ENCODE results near the gene VSTM4. TPM values are rescaled to one million over a fixed set of nuclear protein-coding genes. Genes with fewer than 3 reads are reported as not detected.
A peak's percentile ranks its signal among the peaks of the same experiment; 100 is the strongest.

VSTM4 gene
- total RNA-seq, 1 experiment from 2014 or later: 2.6 TPM

DNA sequence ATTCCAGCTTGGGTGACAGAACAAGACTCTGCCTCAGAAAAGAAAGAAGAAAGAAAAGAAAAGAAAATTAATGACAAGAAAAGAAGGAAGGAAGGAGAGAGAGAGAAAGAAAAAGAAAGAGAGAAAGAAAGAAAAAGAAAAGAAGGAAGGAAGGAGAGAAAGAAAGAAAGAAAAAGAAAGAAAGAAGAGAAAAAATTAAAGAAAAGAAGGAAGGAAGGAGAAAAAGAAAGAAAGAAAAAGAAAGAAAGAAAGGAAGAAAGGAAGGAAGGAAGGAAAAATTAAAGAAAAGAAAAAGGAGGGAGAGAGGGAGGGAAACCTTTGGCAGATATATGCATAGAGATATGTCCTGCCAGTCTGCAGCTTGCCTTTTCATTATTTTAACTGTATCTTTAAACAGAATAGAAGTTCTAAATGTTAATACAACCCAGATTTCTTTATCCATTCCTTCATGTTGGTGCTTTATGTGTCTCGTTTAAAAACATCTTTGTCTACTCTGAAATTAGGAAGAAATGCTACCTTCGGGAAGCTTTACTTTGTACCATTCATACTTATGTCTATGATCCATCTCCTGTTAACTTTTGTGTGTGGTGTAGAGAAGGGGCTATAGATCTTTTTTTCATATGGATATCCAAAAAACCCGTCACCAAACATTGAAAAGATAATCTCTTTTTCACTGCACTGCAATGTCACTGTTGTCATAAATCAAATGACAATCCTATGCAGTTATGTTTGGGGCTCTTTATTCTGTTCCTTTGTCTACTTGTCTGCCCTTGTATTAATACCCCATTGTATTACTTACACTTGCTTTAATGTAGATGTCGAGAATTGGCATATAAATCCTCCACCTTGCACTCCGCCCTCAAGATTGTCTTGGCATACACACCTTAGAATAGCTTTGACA, 70.8 kb downstream of the VSTM4 start:
- no peak for DNase-seq (ENCODE audit: low spot score)

DNA sequence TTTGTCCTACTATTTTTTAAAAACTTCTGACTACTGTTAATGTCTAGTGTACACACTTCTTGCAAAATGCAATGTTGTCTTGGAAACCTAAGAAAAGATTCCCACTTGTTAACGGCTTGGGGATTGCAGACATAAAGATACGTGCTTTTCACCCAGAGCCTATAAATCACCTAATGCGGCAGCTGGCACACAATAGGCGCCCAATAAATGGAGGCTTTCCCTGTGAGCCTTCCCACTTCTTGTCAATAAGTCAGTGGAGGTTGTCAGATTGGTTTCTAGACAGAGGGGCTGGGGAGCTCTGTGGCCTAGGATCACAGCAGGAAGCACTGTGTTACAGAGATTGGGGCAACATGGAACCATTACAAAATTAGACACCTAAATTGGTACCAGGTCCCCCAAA, 74.7 kb downstream of the VSTM4 start:
- no peak for DNase-seq (ENCODE audit: low spot score)

DNA sequence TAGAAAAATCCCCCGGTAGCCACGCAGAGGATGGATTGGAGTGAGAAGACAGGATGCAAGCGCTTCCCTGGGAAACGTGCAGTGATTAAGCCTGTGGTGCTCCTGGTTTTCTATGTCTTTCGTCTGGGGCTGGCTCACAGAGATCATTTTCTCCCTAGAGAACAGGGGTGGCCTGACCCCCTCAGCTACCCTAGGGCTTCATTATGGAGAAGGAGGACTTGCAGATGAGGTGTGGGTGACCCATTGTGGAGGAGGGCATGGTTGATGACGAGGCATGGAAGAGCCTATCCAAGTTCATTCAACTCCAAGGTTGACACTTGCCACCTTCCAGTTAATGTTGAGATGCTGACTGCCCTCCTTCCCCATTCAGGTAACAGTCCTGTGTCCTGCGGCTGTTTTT, 75.9 kb downstream of the VSTM4 start:
- no peak for DNase-seq (ENCODE audit: low spot score)

DNA sequence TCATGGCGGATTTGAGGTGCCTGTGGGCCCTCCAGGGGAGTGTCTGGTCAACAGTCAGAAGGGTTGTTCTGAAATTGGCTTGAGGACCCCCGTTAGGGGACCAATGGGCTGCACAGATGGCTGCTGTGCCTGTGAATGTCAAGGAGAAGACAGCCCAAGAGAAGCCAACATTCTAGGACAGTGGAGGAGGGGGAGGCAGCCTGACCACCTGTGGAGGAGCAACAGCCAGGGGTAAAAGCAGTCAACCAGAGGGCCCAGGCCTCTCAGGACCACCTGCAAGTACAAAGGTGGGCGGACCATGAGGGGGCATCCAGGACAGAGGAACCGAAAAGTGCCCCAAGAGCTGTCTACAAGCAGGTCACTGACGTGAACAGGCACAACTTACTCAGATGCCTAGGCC, 76.6 kb downstream of the VSTM4 start:
- DNase-seq (ENCODE audit: low spot score): no peak

DNA sequence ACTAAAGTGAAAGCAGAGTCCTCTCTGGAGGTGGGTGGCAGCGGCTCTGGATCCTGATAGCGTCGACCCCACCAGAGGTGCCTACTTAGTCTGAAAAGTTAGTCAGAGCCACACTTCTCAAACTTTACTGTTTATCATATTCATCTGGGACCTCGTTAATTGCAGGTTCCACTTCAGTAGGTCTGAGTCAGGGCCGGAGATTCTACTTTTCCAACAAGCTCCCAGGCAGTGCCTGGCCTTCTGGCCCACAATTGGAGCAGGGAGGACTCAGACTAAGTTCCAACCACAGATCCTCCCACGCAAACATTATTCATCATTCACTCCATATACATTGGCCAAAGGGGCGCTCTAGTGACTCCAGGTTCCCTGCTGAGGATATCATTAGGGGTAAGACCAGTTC, 78.1 kb downstream of the VSTM4 start:
- DNase-seq (ENCODE audit: low spot score): peak; percentile 64

DNA sequence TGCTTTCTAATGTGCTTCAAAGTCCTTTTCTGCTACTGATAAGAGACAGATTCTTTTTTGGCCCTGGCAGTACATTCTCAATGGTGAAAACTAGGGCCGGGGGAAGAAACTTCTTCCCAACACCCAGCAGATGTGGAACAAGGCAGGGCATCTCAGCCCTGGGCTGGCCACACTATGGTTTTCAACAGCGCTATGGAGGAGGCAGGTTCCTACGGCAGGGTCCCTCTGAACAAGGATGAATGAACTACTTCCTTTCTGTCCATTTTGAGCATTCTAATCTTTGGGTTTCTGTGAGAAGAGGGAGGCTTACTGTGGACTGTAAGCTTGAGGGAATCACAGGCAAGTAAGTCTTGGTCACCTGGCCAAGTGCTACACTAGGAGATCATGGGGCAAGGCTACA, 78.7 kb downstream of the VSTM4 start:
- no peak for DNase-seq (ENCODE audit: low spot score)

DNA sequence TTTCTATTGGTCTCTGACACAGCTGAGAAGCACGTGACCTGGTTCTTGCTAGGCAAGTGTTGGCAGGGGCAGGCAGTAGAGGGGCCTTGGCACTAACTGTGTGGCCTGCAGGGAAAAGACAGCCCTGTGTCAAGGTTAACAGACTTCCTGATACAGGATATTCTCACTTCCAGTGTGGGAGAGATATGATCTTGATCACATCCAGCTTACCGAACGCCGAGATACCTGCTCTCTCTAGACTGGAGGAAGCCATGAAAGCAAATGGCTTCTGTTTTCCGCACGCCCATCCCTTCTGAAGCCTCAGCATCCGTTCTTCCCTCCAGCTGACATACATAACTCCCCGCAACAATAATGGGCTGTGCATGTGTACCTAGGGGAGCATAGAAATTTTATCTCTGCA, 79.4 kb downstream of the VSTM4 start:
- no peak for DNase-seq (ENCODE audit: low spot score)

DNA sequence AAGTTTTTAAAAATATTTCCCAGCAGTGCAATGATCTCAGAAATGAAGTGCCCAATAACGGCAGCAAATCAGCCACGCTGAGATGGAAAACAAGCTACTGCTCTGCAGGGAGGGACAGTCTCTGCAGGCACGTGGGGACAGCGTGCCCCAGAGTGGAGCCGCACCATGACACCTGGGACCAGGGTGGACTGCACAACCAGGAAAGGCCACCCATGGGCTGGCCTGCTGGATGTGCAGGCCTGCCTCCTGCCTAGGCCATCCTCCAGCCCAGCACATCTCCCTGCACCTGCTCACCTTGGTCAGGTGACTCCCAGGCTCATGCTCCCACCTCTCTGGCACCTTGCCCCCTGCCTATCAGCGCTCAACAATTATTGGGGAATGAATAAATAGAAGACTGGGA, 80.4 kb downstream of the VSTM4 start:
- no peak for DNase-seq (ENCODE audit: low spot score)

DNA sequence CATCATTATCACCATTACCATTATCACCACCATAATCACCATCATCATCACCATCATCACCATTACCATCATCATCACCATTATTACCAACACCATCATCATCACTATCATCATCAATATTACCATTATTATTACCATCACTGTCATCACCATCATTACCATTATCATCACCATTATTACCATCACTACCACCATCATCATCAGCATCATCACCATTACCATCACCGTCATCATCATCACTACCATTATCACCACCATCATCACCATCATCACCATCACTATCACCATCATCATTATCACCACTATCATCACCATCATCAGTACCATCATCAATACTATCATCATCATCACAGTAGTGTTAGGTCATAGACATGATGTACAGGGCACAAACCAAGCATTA, 81.4 kb downstream of the VSTM4 start:
- DNase-seq (ENCODE audit: low spot score): no peak

DNA sequence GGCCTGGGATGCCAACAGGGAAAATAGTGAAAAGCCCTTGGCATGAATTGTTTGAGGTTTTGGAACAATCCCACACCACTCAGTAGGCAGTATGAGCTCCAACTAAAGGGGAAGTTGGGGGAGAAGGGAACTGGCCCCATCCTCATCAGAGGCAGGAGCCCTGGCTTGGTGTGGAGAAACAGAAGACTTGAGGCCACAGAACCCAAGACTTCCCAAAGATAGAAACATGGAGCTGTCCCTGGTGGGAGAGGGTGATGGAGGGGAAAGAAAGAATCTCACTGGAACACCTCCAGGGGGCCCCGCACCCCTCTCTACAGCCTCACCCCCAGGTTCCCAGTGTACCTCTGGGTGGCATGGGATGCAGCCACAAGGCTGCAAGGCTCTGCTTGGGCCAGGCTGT, 85.7 kb downstream of the VSTM4 start:
- DNase-seq (ENCODE audit: low spot score): no peak

DNA sequence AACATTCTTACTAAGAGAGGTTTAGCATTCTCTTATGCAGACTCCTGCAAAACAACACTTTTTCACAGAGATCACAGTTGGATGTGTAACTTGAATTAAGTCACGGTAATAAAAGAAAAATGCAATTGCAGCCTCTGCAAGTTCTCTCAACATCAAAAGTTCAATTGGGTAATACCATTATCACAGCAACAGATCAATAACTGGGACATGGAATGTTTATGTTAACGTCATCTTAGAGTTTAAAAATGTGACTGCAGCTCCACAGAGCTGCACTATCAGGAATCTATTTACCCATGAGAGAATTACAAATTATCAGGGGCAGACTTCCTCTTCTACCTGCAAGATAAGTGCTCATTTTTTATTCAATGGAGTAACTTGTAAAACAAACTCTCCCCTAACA, 86.7 kb downstream of the VSTM4 start:
- DNase-seq (ENCODE audit: low spot score): no peak

DNA sequence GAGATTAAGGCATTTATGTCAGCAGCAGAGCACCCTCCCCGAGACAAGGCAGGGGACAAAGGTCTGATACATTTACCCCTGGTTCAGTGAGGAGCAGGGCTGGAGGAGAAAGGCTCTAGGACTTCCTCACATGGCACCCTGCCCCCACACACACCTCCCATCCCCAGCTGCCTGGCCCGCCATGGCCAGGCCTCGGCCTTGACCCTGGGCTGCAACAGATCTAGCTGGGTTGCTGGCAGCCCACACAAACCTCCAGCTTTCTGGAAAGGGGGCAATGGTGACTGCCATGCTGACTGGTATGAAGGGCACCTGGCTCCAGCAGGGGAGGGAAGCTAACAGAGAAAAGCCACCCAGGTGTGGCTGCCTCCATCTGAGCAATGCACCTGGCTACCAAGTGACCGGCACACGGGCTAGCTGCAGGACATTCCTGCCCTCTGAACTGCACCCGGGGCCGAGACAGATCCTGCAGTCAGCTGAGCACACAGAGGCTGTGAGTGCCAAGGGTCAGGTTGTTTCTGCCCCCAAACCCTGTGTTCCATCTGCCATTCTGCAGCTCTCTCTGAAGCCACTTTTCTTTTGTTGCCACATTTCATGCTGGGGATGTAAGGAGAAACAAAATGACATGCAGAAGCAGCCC, 89.9 kb downstream of the VSTM4 start:
- no peak for DNase-seq (ENCODE audit: low spot score)

DNA sequence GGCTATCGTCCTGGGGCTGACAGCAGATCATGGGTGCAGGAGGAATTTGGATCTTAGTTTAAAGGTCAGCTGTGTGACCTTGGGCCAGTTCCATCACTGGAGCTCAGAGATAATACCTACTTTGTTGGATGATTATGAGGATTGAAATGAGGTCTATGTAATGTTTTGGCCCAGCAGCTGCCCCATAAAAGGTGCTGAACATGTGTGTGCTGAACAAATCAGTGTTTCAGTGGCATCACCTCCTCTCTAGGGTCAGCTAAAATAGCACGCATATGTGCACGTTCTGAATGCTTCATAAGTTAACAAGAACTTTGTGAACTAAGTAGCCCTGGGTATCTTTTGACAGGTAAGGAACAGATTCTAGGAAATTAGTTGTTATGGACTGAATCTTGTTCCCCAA, 90.8 kb downstream of the VSTM4 start:
- no peak for DNase-seq (ENCODE audit: low spot score)

DNA sequence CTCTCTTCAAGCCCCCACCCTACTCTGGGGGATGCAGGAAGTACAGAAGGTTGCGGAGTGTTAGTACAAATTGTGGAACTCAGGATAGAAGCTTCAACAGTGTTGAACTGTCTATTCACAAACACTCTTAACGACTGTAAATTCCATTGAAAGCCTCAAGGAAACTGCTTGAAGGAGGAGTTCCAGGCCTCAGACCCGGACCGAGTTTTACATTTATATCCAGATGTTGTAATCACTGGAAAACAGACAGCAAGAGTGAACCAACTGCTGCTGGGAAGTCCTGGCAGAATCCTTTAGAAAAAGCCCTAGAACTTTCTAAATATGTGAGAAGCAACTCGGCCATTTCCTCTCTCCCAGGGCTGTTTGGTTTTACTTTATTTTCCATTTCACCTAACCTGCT, 91.6 kb downstream of the VSTM4 start:
- DNase-seq (ENCODE audit: low spot score): no peak

DNA sequence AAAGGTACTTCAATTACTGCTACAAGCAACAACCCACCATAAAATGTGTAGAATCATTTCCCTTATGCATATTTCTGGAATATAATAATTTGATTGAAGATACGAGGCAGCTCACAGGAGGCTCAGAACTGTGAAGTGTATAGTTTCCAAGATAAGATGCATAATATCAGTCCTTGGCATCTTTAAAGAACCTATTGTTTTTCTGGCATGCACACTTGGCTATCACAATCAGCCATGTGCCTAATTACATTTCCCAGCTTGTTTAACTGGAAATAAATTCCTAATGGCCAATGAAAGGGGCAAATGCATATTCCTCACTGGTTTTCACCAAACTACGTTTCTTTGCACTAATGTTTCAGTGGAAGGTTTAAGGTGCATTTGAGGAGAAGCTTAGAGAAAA, 92.3 kb downstream of the VSTM4 start:
- no peak for DNase-seq (ENCODE audit: low spot score)

DNA sequence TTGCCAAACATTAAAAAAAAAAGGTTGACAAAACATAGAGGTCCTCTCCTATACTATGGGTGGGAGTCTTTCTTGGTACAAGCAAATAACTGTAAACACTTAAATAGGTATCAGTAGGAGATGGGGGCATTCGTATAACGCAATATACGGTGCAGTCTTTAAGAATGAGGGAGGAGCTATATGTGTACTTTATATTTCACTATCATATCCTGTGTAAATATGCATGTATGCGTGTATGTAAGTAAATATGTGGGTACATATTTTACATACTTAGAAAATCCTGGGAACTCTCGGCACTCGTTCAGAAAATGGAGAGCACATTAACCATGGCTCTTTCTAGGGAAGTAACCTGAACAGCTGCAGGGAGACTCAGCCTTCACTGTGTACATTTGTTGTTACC, 93.6 kb downstream of the VSTM4 start:
- no peak for DNase-seq (ENCODE audit: low spot score)

DNA sequence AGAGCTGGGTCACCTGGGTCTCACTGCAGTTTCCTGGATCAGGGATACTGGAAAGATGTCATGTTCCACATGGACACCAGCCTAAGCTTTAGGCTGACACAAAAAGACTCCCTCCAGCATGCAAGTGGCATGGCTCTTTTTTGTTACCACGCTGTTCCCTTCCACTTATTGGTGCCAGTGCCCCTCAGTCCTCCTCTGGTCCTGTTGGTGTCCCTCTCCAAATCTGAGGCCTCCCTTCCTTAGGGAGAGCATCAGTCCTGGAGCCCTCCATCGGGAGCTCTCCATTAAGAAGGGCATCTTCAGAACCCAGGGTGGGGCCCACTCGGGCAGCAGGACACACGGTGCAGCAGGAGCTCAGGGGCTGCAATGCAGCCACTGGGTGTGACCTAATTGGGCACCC, 99.6 kb downstream of the VSTM4 start:
- no peak for DNase-seq (ENCODE audit: low spot score)

DNA sequence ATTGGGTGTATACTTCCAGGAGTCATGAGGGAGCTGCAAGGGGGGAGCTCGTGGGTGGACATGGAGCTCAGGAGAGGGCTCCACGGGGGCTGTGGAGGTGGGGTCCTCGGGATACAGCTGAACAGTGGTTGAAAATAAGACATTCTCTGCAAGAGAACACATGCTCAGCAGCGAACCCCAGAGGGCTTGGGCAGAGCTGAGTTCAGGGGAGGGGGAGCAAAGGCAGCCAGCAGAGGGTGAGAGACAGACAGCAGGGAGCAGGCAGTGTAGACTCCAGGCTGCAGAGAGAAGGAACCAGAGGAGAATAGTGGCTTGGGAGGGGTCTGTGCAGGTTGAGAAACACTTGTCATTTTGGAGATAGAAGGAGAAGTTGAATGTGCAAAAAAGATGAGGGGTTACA, 102.7 kb downstream of the VSTM4 start:
- DNase-seq (ENCODE audit: low spot score): no peak

DNA sequence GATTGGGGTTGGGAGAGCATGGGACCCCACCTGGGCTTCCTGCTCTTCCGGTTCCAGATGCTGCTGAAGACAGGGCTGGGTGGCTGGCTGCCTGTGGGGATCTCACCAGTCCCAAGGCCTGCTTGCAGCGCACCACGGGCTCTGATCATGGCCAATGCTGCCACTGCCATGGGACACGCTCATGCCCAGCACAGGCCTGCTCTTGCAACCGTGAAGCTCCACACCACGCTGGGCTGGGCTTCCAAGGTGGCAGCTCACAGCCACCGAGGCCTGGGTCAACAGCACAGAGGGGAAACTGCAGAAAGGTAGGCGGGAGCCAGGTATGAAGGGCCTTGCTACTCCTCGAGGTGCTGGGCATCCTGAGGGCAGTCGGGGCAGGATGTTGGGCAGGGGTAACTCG, 103.6 kb downstream of the VSTM4 start:
- no peak for DNase-seq (ENCODE audit: low spot score)

DNA sequence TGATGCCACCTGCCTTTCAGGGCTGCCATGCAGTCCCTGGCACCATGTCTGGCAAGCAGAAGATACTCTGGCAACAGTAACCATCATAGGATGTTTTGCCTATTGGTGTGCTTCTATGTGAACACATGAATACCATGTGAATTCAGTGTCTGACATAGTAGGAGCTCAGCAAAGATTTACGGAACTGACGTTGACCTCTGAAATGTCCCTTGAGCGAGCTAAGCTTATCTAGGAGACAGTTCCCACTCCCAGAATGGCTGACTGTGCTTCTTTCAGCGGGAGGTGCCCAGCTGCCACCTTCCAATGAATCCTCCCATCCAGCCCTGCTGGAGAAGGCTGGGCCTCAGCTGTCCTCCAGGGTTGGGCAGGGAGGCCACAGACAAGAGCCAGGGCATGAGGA, 104.5 kb downstream of the VSTM4 start:
- DNase-seq (ENCODE audit: low spot score): no peak

DNA sequence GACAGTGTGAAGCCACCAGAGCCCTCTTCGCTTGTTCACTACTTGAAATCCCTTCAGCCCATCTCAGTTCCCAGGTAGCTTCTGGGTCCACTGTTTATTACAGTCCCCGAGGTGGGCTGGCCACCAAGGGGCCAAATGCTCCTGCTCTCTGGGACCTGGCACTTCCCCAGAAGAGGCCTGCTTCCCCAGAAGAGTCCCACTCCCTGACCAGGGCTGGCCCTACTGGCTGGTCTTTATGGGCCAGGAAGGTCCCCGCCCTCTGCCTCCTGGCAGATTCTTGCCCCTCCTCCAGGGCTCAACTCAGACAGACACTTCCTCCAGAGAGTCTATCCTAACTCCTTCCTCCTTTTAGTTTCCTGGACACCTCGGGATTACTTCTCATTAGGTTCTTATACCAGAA, 105.0 kb downstream of the VSTM4 start:
- DNase-seq (ENCODE audit: low spot score): no peak

DNA sequence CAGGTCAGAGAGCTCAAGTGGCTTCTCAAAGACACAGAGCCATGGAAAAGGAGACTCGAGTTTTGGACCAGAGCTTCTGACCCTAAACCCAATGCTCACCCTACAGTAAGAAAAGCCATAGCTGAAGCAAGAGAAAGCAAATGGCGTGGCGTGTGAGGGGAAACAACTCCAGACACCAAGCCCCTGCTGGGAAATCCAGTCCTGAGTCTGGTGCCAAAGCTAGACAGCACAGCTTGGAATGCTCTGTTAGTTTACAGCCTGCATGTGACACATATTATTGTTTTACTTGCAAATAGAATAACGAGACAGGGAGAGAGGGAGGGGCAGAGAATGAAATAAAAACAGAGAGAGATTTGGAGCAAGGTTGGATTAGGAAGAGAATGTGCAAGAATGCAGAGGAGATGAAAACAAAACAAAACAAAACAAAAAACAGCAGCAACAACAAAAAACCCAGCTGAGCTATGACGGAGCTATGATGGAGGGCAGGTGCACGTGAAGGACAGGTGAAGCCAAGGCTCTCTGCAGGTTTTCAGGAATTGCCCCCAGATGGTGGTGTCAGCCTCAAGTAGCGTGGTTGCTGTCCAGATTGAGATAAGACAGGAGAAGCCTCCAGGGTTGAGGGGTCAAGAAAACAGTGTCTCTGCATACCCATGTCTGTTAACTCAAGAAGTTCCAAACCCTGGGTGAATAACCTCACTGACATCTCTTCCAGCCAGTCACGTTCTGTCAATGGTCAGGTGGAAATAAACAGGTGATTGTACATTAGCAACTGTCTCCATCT, 105.9 kb downstream of the VSTM4 start:
- DNase-seq (ENCODE audit: low spot score): no peak

Data from A172 (cell line).